Stimulated activated CD4-positive, alpha-beta T cell treated with anti-CD3 and anti-CD28 coated beads, Interleukin-2, amount 100 ng/mL, for 4 hours (primary cell): ENCODE measurements around the gene SIPA1L3.
"Not testable (repeated sequence)": the region's sequence is repeated elsewhere in the genome, so short reads cannot be mapped to it uniquely, and the experiment has no call there.

Experiments
- DNase-seq: peaks from one replicate; pipeline ENCODE4 v3.0.0-alpha.2; 2020; ENCODE audit warnings: low read depth

Gene SIPA1L3

DNA sequence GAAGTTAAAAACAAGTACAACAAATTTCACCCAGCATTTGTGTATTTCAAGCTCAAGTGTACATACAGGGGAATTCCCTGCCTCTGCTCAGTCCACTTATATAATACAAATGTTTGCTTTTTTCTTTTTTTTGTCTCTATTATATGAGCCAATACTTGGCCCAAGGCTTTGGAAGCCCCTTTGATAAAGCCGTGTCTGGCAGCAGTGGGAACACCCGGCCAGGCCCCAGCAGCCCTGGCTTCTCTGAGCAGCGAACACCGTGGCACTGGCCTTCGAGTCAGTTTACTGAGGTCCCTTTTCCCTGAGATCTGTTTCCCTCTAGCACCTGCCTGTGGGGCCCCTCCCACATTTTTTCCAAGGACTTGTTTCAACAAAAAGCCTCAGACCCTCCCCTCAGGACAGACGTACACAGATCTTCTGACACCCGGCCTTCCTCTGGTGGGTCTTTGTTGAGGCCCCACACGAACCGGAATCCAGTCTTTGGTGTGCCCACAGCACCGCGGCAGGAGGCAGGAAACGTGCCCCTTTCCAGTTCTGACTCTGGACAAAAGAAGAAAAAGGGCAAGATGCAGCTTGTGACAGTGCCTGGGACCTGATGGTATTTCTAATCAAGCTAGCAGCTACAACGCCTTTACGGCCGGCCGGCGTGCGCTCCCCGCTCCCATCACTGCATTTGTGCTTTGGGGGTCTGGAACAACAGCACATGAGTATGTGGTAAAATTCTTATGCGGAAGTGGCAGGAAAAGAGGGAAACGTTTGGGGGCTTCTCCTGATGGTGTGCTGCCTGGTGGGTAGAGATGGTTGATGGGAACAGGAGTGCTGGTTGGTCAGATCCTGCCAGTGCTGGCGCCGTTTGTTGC lies 13.8 kb downstream of the SIPA1L3 start:
- no peak for DNase-seq

DNA sequence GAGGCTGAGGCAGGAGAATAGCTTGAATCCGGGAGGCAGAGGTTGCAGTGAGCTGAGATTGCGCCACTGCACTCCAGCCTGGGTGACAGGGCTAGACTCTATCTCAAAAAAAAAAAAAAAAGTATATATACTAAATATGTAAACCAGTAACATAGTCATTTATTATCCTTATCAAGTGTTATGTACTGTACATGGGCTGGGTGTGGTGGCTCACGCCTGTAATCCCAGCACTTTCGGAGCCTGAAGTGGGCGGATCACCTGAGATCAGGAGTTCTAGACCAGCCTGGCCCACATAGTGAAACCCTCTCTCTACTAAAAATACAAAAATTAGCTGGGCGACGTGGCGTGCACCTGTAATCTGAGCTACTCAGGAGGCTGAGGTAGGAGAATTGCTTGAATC lies 17.6 kb downstream of the SIPA1L3 start:
- DNase-seq, result not testable (repeated sequence)

DNA sequence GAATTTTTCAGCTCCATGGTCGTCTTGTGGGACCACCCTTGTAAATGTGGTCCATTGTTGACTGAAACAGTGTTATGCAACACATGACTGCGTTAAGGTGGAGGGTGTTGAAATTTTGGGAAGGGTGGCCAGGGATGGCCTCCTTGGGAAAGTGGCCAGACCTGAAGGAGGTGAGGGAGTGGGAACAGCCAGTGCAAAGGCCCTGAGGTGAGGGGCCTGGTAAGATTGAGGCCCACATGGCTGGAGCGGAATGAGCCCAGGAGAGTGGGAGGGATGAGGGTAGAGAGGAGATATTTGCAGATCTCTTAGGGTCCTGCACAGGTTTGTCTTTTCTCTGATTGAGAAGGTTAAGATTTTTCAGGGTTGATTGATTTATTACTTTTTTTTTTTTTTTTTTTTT lies 18.2 kb downstream of the SIPA1L3 start:
- DNase-seq, result no peak

DNA sequence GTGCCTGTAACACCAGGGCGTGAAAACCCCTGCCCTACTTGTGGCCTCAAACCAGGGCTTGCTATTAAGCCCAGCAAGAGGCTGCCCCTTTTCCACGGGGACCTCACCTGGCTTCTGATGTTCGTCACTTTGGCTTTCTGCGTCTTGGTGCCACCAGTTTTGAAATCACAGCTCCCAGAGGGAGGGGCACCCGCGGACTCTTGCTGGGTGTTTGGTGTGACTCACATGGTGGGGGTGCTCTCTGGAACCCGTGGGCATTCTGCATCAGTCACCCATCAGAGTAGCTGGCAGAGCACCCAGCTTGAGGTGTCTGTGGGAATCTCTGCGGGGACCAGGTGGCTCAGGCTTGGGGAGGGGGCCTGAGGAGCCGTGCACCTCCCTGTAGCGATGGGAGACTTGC lies 19.2 kb downstream of the SIPA1L3 start:
- DNase-seq, result no peak

DNA sequence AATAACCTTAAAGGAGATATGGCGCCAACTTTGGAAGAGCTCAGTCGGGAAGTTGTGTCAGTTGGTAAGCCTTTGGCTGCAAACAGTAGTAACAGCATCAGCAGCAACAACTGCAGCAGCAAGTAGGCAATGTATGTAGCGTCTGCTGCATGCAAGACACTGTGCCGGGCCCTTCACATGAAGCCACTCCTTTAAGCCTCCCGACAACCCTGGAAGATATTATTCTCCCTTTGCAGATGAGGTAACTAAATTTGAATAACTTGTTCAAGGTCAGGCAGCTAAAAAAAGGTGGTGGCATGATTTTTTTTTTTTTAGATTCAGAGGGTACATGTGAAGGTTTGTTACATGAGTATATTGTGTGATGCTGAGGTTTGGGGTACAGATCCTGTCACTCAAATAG lies 19.7 kb downstream of the SIPA1L3 start:
- no peak for DNase-seq

DNA sequence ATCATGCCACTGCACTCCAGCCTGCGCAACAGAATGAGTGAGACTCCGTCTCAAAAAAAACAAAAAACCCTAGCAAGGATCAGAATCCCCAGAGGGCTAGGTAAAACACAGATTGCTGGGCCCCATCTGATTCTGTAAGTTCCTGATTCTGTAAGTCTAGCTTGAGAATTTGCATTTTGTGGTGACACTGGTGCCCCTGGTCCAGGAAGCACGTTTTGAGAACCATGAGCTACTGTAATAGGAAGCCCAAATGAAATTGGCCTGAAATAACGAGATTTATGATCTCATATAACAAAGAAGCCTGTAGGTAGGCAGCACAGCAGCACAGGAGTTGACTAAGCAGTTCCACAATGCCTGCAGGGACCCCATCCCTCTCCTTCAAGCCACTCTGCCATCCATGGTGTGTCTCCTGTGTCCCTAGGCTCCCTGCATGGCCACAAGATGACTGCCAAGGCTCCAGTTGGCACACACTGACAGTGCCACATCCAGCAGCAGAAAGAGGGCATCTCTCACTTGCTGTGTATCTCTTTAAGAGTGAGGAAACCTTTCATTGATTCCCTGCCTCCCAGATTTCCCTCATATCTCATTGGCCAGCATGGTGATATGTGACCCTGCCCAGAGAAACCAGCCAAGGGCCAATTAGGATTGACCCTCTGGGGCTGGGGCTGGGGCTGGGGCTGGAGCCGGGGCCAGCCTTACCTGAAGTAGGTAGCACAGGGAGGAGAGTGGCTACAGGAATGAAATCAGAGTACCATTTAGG lies 21.7 kb downstream of the SIPA1L3 start:
- no peak for DNase-seq

DNA sequence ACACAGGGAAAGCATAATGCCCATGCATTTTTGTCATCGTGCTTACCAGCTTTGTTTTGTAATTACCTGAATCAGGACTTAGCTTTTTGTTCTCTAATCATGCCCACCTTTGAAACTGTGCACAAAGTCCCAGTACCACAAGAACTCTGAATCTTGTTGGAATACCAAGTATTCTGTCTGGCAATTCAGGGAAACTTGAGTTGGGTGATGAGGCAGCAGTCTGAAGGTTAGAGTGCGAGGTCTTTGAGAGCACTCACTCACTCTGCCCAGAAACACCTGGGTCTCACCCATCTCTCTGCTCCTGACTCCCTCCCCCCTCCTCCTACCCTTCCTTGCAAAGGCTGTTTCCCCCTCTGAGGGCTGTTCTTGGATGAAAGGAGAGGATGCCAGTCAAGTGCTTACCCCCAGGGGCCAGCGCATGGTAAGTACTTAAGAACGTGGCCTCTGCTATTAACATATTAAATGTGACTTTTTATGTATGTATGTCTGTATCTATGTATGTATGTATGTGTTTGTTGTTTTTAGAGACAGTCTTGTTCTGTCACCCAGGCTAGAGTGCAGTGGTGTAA lies 22.4 kb downstream of the SIPA1L3 start:
- no peak for DNase-seq

DNA sequence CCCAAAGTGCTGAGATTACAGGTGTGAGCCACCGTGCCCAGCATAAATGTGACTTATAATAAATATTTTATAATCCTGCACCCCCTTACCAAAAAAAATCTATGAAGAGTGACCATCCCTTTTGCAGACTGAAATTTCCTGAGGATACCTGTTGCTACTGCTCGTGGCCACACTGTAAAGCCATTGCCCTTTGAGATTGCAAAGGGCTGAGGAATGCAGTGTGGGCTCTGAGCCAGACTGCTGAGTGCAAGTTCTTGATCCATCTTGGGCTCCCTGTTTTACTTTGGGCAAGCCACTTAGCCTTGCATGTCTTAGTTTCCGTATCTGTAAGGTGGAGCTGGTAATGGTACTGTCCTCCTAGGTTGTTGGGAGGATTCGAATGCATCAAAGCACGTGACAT lies 23.4 kb downstream of the SIPA1L3 start:
- no peak for DNase-seq

DNA sequence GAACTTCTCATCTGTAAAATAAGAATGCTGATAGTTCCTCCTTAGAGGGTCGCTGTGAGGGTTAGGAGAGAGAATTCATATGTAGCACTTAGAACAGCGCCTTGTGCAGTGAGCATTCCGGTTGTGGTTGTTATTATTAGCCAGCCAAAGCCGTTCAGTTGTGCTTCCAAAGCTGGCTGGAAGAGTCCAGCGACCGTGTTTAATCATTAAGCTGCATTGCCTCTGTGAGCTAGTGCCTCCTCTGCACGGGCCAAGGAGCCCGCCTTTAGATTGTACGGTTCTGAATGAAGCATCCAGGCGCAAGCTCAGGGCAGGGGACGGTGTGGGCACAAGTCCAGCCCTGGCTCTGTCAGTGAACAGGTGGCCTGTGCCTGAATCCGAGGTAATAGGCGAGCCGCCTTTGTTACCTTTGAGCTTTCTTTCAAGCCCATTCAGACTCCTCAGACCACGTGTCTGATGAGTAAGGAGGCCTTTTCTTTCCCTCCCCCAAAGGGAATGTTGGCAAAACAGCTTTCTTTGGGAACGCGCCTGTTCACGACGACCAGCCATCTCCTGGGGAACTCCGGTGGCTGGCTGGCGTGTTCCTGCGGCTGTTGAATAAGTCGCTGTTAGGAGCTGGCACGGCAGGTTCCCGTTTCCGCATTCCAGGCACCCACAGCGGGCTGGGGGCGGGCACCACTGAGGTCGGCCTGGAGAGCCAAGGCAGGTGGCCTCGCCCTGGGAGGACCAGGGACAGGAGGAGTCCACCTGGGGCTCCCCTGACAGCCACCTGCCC lies 25.1 kb downstream of the SIPA1L3 start:
- no peak for DNase-seq

DNA sequence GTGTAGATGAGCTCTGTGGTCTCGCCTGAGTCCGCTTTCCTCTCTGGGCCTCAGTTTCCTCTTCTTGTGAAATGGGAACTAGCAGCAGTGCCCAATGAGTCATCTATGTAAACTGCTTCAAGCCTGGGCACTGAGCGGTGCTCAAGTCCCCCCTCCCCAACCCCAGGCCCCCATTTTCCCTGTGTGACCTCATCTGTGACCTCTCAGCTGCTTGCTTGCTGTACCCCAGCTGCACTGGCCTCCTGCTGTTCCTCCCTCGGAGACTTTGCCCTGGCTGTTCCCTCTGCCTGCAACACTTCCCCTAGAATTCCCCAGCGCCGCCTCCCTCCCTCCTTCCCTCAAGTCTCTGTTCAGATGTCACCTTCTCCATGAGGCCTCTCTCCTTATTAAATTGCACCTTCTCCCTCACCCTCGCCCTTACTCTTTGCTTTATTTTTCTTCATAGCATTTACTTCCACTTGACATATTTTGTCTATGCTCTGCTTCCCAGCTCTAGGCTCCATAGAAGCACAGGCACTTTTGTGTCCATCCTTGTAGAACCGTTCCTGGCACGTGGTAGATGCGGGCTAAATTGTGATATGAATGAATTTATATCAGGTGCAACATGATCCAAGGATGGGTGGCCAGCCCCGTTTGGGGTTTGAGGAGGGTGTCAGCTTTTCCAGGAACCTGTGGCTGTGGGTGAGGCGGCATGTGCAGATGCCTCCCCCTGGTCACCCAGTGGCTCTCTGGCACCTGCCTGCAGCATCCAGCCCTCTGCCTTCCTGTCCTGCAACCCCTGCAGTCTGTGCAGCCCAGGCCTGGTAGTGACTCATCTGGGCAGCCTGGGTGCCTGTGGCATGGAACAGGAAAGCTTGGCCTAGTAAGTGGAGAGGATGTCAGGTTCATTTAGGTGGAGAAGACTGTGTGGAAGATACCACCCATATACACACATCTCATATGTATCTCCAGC lies 26.3 kb downstream of the SIPA1L3 start:
- DNase-seq, result no peak

DNA sequence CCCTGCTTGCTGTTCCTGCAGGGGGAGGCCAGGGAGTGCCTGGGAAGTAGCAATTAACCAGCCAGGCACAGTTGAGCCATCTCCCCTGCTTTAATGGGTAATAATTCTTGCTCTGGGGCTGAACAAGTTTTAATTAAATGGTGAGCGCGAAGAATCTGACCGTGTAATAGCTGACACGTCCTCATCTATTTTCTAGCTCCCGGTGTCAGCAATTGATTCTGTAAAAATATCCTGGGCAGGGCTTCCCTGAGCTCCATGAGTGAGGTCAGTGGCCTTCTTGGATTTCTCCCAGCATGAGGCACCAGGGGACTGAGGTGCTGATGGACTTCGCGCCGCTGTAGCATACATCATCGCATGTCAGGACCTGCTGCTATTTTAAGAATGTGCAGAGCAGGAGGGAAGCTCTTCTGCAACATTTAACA lies 26.9 kb downstream of the SIPA1L3 start:
- DNase-seq, result no peak

DNA sequence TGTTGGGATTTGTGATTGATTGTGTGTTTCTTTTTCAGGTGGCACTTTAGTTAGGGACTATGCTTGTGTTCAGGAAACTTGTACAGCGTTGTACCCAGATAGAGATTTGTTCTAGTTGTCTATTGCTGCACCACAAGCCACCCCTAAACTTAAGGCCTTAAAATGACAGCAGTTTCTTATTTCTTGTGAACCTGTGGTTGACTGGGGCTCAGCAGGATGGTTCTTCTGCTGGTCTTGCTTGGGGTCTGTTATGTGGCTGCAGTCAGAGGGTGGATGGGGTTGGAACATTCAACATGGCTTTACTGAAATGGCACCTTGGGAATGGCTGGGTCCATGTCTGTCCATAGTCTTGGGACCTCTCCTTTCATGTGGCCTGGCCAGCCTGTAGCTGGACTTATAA lies 28.3 kb downstream of the SIPA1L3 start:
- no peak for DNase-seq

DNA sequence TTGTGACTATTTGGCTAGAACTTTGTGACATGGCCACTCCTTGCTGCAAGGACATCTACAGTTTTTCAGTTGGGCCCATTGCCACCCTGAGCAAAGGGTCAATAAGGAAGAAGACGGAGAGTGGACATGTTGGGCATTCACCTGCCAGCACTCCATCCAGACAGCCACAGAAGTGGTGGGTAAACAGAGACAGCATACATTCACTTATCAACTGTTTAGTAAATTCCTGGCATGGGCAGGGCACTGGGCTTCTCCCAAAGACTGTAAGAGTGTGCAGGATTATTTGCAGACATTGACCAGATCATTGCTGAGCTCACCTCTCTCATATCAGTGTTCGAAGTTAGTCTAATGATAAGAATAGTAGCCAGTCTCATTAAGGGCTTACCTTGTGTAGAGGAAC lies 29.2 kb downstream of the SIPA1L3 start:
- no peak for DNase-seq

DNA sequence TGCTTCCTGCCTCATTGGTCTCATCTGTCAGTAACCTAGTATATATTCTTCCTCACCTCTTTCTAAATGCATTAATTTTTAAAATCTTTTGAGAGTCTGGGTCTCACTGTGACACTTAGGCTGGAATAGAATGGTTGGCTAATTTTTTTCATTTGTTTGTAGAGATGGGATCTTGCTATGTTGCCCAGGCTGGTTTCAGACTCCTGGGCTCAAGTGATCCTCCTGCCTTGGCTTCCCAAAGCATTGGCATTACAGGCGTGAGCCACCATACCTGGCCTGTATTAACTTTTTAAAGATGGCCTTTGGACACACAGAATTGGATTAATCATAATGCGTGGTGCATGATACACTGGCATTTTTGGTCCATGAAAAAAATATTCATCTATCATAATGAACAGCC lies 29.9 kb downstream of the SIPA1L3 start:
- no peak for DNase-seq

DNA sequence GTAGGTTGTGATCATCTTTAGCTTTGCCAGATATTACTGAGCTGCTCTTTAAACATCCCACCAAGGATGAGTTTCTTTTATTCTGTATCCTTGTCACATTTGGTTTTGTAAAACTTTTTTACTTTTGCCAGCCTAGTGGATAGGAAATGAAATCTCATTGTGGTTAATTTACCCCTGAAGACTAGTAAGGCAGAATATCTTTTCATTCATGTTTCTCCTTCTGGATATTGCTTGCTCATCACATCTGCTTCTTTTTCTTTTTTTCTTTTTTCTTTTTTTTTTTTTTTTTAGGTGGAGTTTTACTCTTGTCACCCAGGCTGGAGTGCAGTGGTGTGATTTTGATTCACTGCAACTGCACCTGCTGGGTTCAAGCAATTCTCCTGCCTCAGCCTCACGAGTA lies 31.3 kb downstream of the SIPA1L3 start:
- DNase-seq, result no peak

DNA sequence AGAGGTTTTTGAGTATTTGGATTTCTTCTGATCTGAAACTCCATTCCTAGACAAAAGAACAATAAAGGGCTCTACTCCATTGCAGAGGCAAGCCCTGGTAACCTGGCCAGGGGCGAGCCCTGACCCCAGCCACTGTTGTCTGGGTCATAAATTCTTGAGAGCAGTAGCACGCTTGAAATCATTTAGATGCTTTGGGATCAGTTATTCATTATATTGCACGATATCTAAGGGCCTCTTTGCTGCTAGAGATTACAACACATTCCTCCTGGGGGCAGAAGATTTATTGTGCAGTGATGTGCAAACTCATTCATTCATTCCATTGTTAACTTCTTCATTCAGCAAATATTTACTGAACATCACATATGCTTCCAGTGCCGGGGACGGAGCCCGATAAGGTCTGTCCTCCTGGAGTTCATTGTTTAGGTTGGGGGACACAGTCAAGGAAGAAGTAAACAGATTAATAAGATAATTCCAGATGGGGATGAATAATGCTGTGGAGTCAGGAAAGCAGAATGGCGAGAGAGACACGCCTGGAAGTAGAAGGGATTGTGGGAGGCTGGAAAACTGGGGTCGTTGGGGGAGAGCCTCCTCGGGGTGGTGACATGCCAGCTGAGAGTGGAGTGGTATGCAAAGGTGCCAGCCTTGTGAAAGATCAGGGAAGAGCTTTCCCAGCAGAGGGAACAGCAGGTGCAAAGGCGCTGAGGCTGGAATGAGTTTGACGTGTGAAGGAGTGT lies 34.9 kb downstream of the SIPA1L3 start:
- no peak for DNase-seq

DNA sequence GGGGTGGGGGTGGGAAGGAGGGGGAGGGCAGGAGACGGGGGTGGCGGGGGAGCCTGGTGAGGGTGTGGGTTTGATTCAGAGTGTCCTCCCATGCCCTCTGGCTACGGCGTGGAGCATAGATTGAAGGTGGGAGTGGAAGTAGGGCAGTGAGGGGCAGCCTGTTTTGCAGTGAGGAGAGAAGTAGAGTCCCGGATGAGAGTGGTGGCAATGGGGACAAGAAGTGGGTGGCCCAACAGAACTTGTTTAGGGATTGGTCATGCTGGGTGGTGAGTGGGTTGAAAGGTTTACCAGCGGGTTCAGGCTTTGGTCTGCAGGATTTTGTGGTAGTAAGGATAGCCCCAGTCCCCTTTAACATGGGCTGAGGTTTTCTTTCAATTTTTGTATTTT lies 35.5 kb downstream of the SIPA1L3 start:
- DNase-seq, result no peak

DNA sequence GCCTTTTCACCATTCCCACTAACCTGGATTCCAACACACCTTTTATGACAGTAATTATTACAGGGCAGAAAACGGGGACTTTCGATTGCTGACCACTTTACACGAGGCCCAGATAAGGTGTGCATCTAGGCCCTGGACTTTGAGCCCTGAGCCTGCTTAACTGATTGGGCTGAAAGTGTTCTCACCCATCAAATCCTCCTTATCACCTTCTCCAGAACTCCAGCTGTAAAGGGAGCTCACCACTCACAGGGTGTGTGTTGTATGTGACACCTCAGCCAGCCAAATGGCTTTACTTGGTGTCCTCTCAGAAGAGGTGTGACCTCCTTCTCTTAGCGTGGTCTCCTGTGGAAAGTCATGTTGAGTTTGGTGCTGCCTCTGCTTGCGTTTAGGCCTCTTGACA lies 36.5 kb downstream of the SIPA1L3 start:
- DNase-seq, result no peak

DNA sequence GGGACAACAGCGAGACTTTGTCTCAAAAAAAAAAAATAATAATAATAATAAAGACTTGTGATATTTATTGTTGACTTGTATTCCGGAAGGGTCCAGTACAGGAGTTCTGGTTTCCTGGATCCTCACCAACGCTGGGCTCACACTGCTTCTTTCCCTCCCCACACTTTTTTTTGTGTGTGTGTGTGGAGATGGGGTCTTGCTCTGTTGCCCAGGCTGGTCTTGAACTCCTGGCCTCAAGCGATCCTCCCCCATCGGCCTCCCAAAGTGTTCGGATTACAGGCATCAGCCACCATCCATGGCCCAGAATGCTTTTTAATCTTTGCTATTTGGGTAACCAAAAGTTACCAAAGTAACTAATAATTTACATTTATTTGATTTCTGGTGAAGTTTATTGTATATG lies 39.1 kb downstream of the SIPA1L3 start:
- DNase-seq, result no peak

DNA sequence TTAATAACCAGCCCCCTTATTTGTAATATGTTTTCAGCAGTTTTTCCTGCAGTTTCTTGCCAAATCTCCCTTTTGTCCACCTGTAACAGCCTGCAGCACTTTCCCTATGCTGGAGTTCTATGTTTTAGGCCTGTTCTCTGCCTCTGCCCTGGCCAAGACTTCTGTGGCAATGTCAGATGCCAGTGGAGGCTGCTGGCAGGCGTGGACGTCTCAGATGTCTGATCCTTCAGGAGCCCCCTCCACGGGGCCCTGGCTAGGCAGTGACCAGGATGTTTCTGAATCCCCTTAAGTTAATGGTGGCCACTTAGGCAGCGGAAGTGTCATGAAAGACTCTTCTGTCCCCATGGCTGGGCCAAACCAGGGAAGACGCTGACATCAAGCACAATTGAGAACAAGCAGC lies 40.8 kb downstream of the SIPA1L3 start:
- DNase-seq, result no peak

DNA sequence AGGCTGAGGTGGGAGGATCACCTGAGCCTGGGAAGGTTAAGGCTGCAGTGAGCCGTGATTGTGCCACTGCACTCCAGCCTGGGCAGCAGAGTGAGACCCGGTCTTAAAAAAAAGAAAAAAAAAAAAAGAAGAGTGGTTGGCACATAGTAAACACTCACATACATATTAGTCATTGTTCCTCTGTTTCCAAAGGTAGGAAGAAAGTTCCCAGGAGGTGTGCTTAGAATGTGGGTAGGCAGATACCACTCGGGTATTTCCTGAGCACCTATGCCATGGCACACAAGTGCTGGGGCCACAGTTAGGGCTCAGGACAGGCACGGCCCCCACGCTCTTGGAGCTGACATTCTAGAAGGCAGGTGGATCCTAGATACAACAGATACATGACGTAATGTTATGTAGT lies 41.4 kb downstream of the SIPA1L3 start:
- DNase-seq, result no peak
